ENCODE measurements around the gene BCKDHA. TPM values are rescaled to one million over a fixed set of nuclear protein-coding genes. Genes with fewer than 3 reads are reported as not detected.

The BCKDHA gene
- total and polyA plus RNA-seq, 2 of the 4 experiments (the other 2 are of a cell fraction) = 7.6 to 7.7 TPM

GRCh38 chr19:41425174-41426115 lies 27.8 kb downstream of the BCKDHA start:
- ChIA-PET POLR2A (ENCODE audit: unreplicated experiment) (no interaction called here), CTCF (no interaction called here)
- Histone ChIP-seq H2BK20ac (ENCODE audit: low read depth, low read length) (no peak overlapping the region), H3K36me3 (ENCODE audit: control insufficient read depth, insufficient read depth, low read length) (peaks cover 36% of the 10 kb centered on the region), H2AFZ (replicated peaks; ENCODE audit: low read length, poor library complexity) (no peak overlapping the region), H3K27me3 (ENCODE audit: control insufficient read depth, insufficient read depth, low read length) (no peaks in the 10 kb centered on the region), H3K27ac (ENCODE audit: insufficient read depth, low read length) (no peak overlapping the region), H2BK120ac (ENCODE audit: low read depth, low read length) (no peak overlapping the region), H2AK9ac (replicated peaks; ENCODE audit: low read depth, low read length, poor library complexity) (no peak overlapping the region), H3K14ac (replicated peaks; ENCODE audit: low read depth, low read length) (no peak overlapping the region), H3K4me1 (ENCODE audit: control insufficient read depth, insufficient read depth, low read length) (peaks cover 10% of the 10 kb centered on the region; the same call in 1 of the 2 replicates), H4K91ac (ENCODE audit: insufficient read depth, low read depth, low read length) (no peak overlapping the region), H3K4me3 (ENCODE audit: insufficient read depth, low read depth, low read length) (no peak overlapping the region), H3K9me3 (ENCODE audit: control insufficient read depth, insufficient read depth, low read length) (no peaks in the 10 kb centered on the region), H3K9ac (ENCODE audit: low read depth, low read length) (no peak overlapping the region), H3K79me1 (ENCODE audit: low read depth in 1 of 2, low read length in 2 of 2) (no peaks in the 10 kb centered on the region), H2AK5ac (ENCODE audit: low read depth, low read length) (no peak overlapping the region), H4K20me1 (ENCODE audit: insufficient read depth, low read length) (no peaks in the 10 kb centered on the region), H2BK15ac (ENCODE audit: low read depth, low read length) (no peak overlapping the region), H3K4ac (ENCODE audit: low read depth, low read length) (no peak overlapping the region), H2BK5ac (ENCODE audit: low read depth, low read length, poor library complexity, severe bottlenecking) (no peak overlapping the region), H4K5ac (ENCODE audit: low read depth, low read length) (no peak overlapping the region), H3K4me2 (ENCODE audit: low read depth, low read length) (no peak overlapping the region), H3K56ac (ENCODE audit: extremely low read depth, insufficient read depth, low read length) (no peak overlapping the region), H3K23ac (ENCODE audit: low read depth, low read length) (no peak overlapping the region), H3K9me1 (ENCODE audit: insufficient read depth, low read length) (no peaks in the 10 kb centered on the region), H4K8ac (ENCODE audit: low read depth in 2 of 2, low read length in 2 of 2) (no peak overlapping the region), H3K18ac (ENCODE audit: low read depth, low read length) (no peak overlapping the region)
- ATAC-seq (ENCODE audit: low read depth) (no peak), DNase-seq (no peak)
- dilution Hi-C loops (cut with HindIII; ENCODE audit: low sequenced_read_pairs, unreplicated experiment) (no loop called here), intact Hi-C loops (cut with micrococcal nuclease) (loop anchor here (10.0 kb wide), 1 partner anchor 221 kb away; no protein-coding TSS in a partner anchor), in situ Hi-C loops (cut with MboI; ENCODE audit: low sequenced_read_pairs) (no loop called here)
- 94% methylated on average over 20 of the region's 28 CpGs; no CpG with 5 or more reads in 1 of the 2 experiments for WGBS, 2 experiments (ENCODE audit: extremely low coverage in 2 of 2, insufficient read length in 1 of 2)
- BruUV-seq (replicated peaks) = no TSS peak
- TF ChIP-seq BHLHE40 (IDR thresholded peaks at IDR 0.05; ENCODE audit: low read depth, low read length) = no peak
- TF ChIP-seq SMC3 (IDR thresholded peaks at IDR 0.05; ENCODE audit: low read depth, low read length) = no peak
- TF ChIP-seq ELK1 (IDR thresholded peaks at IDR 0.05; ENCODE audit: borderline replicate concordance, low read depth, low read length) = no peak
- TF ChIP-seq CEBPB (IDR thresholded peaks at IDR 0.05; ENCODE audit: low read depth, low read length) = no peak
- no peak for TF ChIP-seq RFX5 (IDR thresholded peaks at IDR 0.05; ENCODE audit: low read depth, low read length)
- no peak for TF ChIP-seq CTCF (conservative IDR thresholded peaks at IDR 0.05; ENCODE audit: low read depth, low read length)
- no peak for TF ChIP-seq FOS (IDR thresholded peaks at IDR 0.05; ENCODE audit: low read depth, low read length)
- no peak for TF ChIP-seq CHD1 (IDR thresholded peaks at IDR 0.05; ENCODE audit: low read depth, low read length)
- no peak for TF ChIP-seq MAZ (IDR thresholded peaks at IDR 0.05; ENCODE audit: borderline replicate concordance, low read depth, low read length)
- no peak for TF ChIP-seq RCOR1 (IDR thresholded peaks at IDR 0.05; ENCODE audit: insufficient replicate concordance, low read length)
- TF ChIP-seq POLR2A (IDR thresholded peaks at IDR 0.05; ENCODE audit: low read depth, low read length) = no peak
- no peak for TF ChIP-seq MAFK (IDR thresholded peaks at IDR 0.05; ENCODE audit: low read depth, low read length)
- TF ChIP-seq MXI1 (IDR thresholded peaks at IDR 0.05; ENCODE audit: borderline replicate concordance, low read depth, low read length) = no peak
- no peak for TF ChIP-seq RAD21 (IDR thresholded peaks at IDR 0.05; ENCODE audit: low read length)
- no peak for TF ChIP-seq NFE2L2 (IDR thresholded peaks at IDR 0.05; ENCODE audit: low read depth, low read length)
